ENCODE data around the gene PPM1G.

The PPM1G gene

DNA sequence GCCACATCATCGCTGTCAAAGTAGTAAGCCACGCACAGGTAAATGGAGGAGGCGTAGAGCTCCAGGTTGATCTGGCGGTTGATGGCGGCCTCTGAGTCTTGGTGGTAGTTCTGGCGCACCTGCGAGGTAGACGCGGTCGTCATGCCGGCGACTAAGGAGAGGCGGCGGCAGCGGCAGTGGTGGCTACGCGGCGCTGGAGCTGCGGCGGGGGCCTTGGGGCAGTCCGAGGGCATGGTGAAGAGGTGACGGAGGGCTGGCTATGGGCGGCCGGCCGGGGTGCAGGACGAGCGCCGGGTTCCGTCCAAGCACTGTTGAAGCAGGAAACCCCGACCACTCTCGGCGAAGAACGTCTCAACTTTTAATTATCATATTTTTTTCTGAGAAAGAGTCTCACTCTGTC, 16.2 kb downstream of the PPM1G start:
- in situ Hi-C loops (cut with MboI; ENCODE audit: low pct_unique_long_range_greater_than_20kb, low sequenced_read_pairs, unreplicated experiment), result no loop called here
- TF ChIP-seq, protein P1, sequence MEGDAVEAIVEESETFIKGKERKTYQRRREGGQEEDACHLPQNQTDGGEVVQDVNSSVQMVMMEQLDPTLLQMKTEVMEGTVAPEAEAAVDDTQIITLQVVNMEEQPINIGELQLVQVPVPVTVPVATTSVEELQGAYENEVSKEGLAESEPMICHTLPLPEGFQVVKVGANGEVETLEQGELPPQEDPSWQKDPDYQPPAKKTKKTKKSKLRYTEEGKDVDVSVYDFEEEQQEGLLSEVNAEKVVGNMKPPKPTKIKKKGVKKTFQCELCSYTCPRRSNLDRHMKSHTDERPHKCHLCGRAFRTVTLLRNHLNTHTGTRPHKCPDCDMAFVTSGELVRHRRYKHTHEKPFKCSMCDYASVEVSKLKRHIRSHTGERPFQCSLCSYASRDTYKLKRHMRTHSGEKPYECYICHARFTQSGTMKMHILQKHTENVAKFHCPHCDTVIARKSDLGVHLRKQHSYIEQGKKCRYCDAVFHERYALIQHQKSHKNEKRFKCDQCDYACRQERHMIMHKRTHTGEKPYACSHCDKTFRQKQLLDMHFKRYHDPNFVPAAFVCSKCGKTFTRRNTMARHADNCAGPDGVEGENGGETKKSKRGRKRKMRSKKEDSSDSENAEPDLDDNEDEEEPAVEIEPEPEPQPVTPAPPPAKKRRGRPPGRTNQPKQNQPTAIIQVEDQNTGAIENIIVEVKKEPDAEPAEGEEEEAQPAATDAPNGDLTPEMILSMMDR (IDR thresholded peaks at IDR 0.05; ENCODE audit: extremely low read depth, insufficient read depth, missing control alignments), result no peak
- DNase-seq (ENCODE audit: low spot score), result no peak

DNA sequence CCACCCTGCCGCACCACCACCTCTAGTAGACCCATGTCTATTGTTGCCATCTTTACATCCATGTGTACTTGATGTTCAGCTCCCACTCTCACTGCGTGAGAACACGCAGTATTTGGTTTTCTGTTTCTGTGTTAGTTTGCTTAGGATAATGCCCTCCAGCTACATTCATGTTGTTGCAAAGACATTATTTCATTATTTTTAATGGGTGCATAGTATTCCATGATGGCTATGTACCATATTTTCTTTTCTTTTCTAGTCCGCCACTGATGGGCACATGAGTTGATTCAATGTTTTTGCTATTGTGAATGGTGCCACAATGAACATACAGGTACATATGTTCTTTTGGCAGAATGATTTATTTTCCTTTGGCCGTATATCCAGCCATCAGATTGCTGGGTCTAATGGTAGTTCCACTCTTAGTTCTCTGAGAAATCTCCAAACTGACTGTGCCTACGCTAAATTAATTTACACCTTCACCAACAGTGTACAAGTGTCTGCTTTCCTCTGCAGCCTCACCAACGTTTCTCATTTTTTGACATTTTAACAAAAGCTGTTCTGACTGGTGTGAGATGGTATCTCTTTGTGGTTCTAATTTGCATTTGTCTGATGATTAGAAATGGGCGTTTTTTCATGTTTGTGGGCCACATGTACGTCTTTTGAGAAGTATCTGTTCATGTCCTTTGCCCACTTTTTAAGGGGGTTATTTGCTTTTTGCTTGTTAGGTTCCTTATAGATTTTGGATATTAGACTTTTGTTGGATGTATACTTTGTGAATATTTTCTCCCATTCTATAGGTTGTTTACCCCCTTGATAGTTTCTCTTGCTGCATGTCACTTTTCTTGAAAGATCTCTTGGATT, 18.3 kb downstream of the PPM1G start:
- no peak for DNase-seq (ENCODE audit: low spot score)
- in situ Hi-C loops (cut with MboI; ENCODE audit: low pct_unique_long_range_greater_than_20kb, low sequenced_read_pairs, unreplicated experiment), result no loop called here
- TF ChIP-seq, protein P1 (IDR thresholded peaks at IDR 0.05; ENCODE audit: extremely low read depth, insufficient read depth, missing control alignments), result no peak

DNA sequence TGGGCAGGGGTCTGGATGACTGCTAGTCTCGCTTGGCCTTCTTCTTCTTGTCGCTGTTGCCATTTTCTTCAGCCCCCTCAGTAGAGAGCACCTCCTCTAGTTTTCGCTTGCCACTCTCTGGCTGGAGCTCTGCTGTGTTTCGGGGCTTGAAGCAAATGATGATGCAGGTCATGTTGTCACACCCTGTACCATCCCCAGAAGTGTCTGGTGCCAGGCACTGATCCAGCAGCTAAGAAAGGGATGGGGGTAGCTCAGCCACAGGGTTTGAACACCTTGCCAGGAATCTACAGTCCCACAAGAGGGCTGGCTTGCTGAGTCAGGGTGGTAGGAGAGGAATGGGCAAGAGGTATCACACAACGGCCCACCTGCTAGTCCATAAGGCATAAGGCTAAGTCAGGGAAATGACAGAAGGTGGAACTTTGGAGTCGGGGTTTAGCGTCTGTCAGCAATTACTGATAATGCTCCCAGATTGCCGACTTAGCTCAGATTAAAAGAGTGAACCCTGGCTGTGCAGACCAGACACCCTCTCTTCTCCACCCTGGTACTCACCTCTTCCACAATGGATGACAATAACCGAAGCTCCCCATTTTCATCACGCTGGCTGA, 27.7 kb downstream of the PPM1G start:
- no peak for DNase-seq (ENCODE audit: low spot score)
- in situ Hi-C loops (cut with MboI; ENCODE audit: low pct_unique_long_range_greater_than_20kb, low sequenced_read_pairs, unreplicated experiment), result no loop called here
- TF ChIP-seq, protein P1 (IDR thresholded peaks at IDR 0.05; ENCODE audit: extremely low read depth, insufficient read depth, missing control alignments), result no peak

DNA sequence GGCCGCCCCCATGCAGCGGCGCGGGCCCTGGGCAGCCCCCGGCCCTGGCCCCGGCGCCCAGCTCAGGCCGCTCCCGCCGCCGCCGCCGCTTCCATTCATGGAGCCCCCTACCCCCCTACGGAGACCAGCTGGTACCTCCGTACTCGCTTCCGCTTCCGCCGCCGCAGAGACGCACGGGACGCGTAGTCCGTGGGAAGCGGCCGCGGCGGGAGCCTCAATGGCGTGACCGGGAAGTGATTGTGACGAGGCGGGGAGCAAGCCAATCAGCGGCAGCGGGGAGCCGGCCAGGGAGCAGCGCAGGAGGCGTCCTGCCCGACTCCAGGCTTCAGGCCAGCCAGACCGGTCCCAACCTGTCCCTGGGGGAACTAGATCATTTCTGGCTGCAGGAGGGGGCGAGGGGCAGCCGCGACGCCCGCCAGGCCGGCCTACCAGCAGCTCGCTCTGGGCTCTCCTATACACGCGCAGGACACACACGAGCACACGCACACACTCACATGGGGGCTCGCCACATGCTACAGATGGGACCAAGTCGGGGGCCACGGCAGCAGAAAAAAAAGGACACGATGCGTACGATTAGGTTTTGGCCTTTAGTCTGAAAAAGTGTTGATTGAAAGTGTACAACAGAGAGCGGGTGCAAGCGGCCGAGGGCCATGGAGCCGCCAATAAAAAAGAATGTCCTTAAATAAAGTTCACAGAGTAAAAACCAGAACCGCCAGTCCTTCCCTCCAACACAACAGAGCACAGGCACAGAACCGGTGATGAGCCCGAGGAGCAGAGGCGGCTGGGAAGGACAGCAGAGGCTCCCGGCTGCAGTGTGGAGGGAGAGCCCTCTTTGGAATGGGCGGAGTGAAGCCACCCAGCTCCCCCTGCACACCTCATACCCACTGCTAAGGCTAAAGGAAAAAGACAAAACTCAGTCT, 28.5 kb downstream of the PPM1G start, which contains the start of gene ZNF513:
Gene ZNF513, minus strand, starts transcription at position 109 of the 920 bp plus-strand sequence. CDS start 208 bp downstream, outside the sequence.
- TF ChIP-seq, protein P1 (IDR thresholded peaks at IDR 0.05; ENCODE audit: extremely low read depth, insufficient read depth, missing control alignments), result no peak
- peak; percentile 94 for DNase-seq (ENCODE audit: low spot score)
- in situ Hi-C loops (cut with MboI; ENCODE audit: low pct_unique_long_range_greater_than_20kb, low sequenced_read_pairs, unreplicated experiment), result no loop called here

DNA sequence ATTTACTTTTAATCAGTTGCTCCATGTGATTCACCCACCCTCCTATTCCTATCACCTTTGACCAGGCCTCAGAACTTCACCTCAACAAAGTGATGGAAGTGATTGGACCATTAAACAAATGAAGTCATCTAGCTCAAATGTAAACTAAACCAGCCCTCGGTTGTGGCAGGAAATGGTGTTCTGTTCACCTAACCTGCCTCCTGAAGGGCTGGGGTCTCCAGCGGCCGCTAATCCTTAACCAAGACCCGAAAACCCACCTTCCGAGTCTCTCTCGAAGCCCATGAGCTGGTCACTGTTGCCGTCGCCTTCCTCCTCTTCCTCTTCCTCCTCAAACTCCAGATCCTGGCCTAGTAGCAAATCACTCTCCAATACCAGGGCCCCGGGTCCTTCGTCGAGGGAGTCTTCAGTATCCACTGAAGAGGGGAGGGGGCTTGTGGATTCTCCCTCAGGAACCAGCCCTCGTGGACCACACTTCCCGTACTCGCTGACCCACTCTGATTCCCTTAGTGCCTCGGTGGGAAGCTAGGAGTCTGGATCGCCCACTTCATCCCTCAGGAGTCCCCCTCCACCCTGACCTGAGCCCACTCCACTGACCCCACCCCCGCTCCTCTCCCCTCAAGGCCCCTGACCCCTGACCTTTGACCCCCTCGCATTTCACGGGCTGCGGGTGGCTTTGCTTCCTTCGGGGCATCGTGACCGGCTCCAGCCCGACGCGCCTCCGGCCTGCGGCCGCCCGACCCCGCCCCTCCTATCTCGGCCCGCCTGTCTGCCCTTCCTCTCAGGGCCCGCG, 29.4 kb downstream of the PPM1G start:
- DNase-seq (ENCODE audit: low spot score), result peak; percentile 45
- in situ Hi-C loops (cut with MboI; ENCODE audit: low pct_unique_long_range_greater_than_20kb, low sequenced_read_pairs, unreplicated experiment), result no loop called here
- TF ChIP-seq, protein P1 (IDR thresholded peaks at IDR 0.05; ENCODE audit: extremely low read depth, insufficient read depth, missing control alignments), result no peak

All from GM13977 (cell line).